A172 (cell line): ENCODE measurements around the gene TROAP. TPM values are rescaled to one million over a fixed set of nuclear protein-coding genes. Genes with fewer than 3 reads are reported as not detected.
"Not testable (repeated sequence)": the region's sequence is repeated elsewhere in the genome, so short reads cannot be mapped to it uniquely, and the experiment has no call there.

Experiments
- DNase-seq: peaks from one replicate; pipeline ENCODE4 v3.0.0-alpha.2; 2015; ENCODE audit warnings: low spot score
- total RNA-seq: library from RNA; depleted of rRNA; stranded (reverse); fragments of >200 nt; shearing (Covaris generic); gene quantifications from 2 replicates; pipeline ENCODE4 v1.2.3, GENCODE V29; 2014

TROAP gene
- total RNA-seq, 1 experiment from 2014 or later: 45.4 TPM

- DNase-seq: no peak
These were observed 7.8 kb downstream of the TROAP start for GRCh38 chr12:49330631-49331379.

- peak; percentile 71 for DNase-seq
These were observed 8.5 kb downstream of the TROAP start for GRCh38 chr12:49331380-49332222.

- DNase-seq: no peak
These were observed 9.4 kb downstream of the TROAP start for GRCh38 chr12:49332441-49332861.

GRCh38 chr12:49332891-49333371, 9.9 kb downstream of the TROAP start:
- no peak for DNase-seq

- DNase-seq: not testable (repeated sequence)
These were observed 10.7 kb downstream of the TROAP start for GRCh38 chr12:49333778-49334177.

GRCh38 chr12:49334226-49334625, 11.2 kb downstream of the TROAP start:
- no peak for DNase-seq

- no peak for DNase-seq
These were observed 11.6 kb downstream of the TROAP start for GRCh38 chr12:49334681-49335080.

GRCh38 chr12:49335118-49335954, 12.3 kb downstream of the TROAP start:
- no peak for DNase-seq

- no peak for DNase-seq
These were observed 13.0 kb downstream of the TROAP start for GRCh38 chr12:49335955-49336644.

GRCh38 chr12:49336645-49337584, 13.9 kb downstream of the TROAP start, which contains the start of gene C1QL4:
Gene C1QL4, minus strand, starts transcription at chr12:49337188. Its CDS starts 711 bp downstream, at chr12:49336477.
- DNase-seq: peak; percentile 49

GRCh38 chr12:49338830-49339463, 15.9 kb downstream of the TROAP start:
- no peak for DNase-seq

GRCh38 chr12:49339464-49339861, 16.4 kb downstream of the TROAP start:
- no peak for DNase-seq

GRCh38 chr12:49340095-49340870, 17.2 kb downstream of the TROAP start:
- no peak for DNase-seq

GRCh38 chr12:49340971-49341776, 18.1 kb downstream of the TROAP start:
- DNase-seq: no peak

- DNase-seq: no peak
These were observed 18.7 kb downstream of the TROAP start for GRCh38 chr12:49341777-49342065.

GRCh38 chr12:49342066-49342913, 19.2 kb downstream of the TROAP start:
- DNase-seq: peak; percentile 41
